OCI-LY7 (cell line): ENCODE measurements around the gene MFRP. TPM values are rescaled to one million over a fixed set of nuclear protein-coding genes. Genes with fewer than 3 reads are reported as not detected.

Experiments used
- BruUV-seq: library from RNA; stranded (reverse); fragments of 400-500 nt; replicated peaks from 2 replicates; lab custom pipeline; 2021; lab: Mats Ljungman, UMichigan
- CTCF ChIA-PET: fragments of 300-600 bp; sonication (Branson Sonifier 250); formaldehyde crosslinking; loops from one replicate; lab custom pipeline; 2022; ENCODE audit warnings: antibody characterized with exemption; ENCODE audit not compliant: unreplicated experiment; lab: Charles Lee
- POLR2A ChIA-PET: fragments of 300-600 bp; sonication (Branson Sonifier 250); formaldehyde crosslinking; loops from one replicate; lab custom pipeline; 2022; ENCODE audit warnings: antibody characterized with exemption; lab: Charles Lee
- DNase-seq: peaks from one replicate; pipeline ENCODE4 v3.0.0-alpha.2; 2015; ENCODE audit warnings: low spot score
- H2AFZ ChIP-seq: fragments of 200-600 bp; sonication (generic), shearing (Covaris generic); 2 replicates; pipeline ENCODE4 v1.6.1; 2014; ENCODE audit warnings: mild to moderate bottlenecking, antibody characterized with exemption, low read length, moderate library complexity
- H3K27ac ChIP-seq: fragments of 200-600 bp; sonication (generic); 2 replicates; pipeline ENCODE4 v1.5.1; 2014; ENCODE audit warnings: mixed run types, low read depth, mild to moderate bottlenecking, moderate library complexity, low read length, inconsistent platforms; ENCODE audit not compliant: poor library complexity, severe bottlenecking
- H3K36me3 ChIP-seq: fragments of 200-600 bp; sonication (generic); 2 replicates; pipeline ENCODE4 v1.6.1; 2014; ENCODE audit warnings: mild to moderate bottlenecking, antibody characterized with exemption, low read length, moderate library complexity, mixed read lengths; ENCODE audit not compliant: insufficient read depth
- H3K4me1 ChIP-seq: fragments of 200-600 bp; sonication (generic); 2 replicates; pipeline ENCODE4 v1.5.1; 2014; ENCODE audit warnings: mild to moderate bottlenecking, low read length; ENCODE audit not compliant: insufficient read depth, poor library complexity, severe bottlenecking
- H3K4me2 ChIP-seq: fragments of 200-600 bp; sonication (generic); 2 replicates; pipeline ENCODE4 v1.6.1; 2014; ENCODE audit warnings: mild to moderate bottlenecking, low read length
- H3K4me3 ChIP-seq: fragments of 200-600 bp; sonication (generic); 2 replicates; pipeline ENCODE4 v1.5.1; 2014; ENCODE audit warnings: mild to moderate bottlenecking, low read depth, low read length; ENCODE audit not compliant: poor library complexity, severe bottlenecking
- H3K79me2 ChIP-seq: fragments of 200-600 bp; sonication (generic); 2 replicates; pipeline ENCODE4 v1.6.1; 2016; ENCODE audit warnings: low read depth, mild to moderate bottlenecking, low read length, moderate library complexity, mixed read lengths; ENCODE audit not compliant: insufficient read depth
- H3K9me2 ChIP-seq: fragments of 200-600 bp; sonication (generic); 2 replicates; pipeline ENCODE4 v1.6.1; 2016; ENCODE audit warnings: mild to moderate bottlenecking, low read length, mixed read lengths; ENCODE audit not compliant: insufficient read depth
- H3K9me3 ChIP-seq: fragments of 200-600 bp; sonication (generic); 2 replicates; pipeline ENCODE4 v1.6.1; 2014; ENCODE audit warnings: mild to moderate bottlenecking, mixed run types, low read length, mixed read lengths
- H4K20me1 ChIP-seq: fragments of 200-600 bp; sonication (generic); 2 replicates; pipeline ENCODE4 v1.6.1; 2014; ENCODE audit warnings: mild to moderate bottlenecking, antibody characterized with exemption, low read length, moderate library complexity, mixed read lengths; ENCODE audit not compliant: insufficient read depth
- CTCF ChIP-seq: fragments of 200-600 bp; sonication (generic); conservative IDR thresholded peaks from 2 replicates; pipeline ENCODE4 v1.5.1; 2014; ENCODE audit warnings: mild to moderate bottlenecking, antibody characterized with exemption, low read length, moderate library complexity, mixed read lengths
- EZH2phosphoT487 ChIP-seq: fragments of 200-600 bp; sonication (generic); IDR thresholded peaks from 2 replicates; pipeline ENCODE4 v1.6.1; 2018; ENCODE audit warnings: low read depth, borderline replicate concordance, mild to moderate bottlenecking, mixed run types, antibody characterized with exemption, low read length, moderate library complexity, mixed read lengths
- intact Hi-C: fragments of 100-400 bp; cut with micrococcal nuclease; formaldehyde crosslinking; loops from one replicate; pipeline ENCODE4 v1.10.0; 2022; ENCODE audit not compliant: unreplicated experiment
- total RNA-seq, 2 experiments: library from RNA; depleted of rRNA in 1 of 2; stranded (reverse); fragments of >200 nt in 1 of 2; shearing (Covaris generic) in 1 of 2; gene quantifications; 2 replicates each; pipeline ENCODE4 v1.2.3, GENCODE V29; 2014 to 2022

Gene MFRP
- total RNA-seq, 2 experiments from 2014 or later, result not detected

GRCh38 chr11:119361056-119361787 is 14.7 kb upstream of the MFRP start:
- Histone ChIP-seq H3K79me2 (peaks cover 27% of the 10 kb centered on the region), H3K4me3 (peak overlapping the region; percentile 78), H3K9me3 (no peaks in the 10 kb centered on the region), H2AFZ (no peak overlapping the region), H3K27ac (peak overlapping the region; percentile 83), H4K20me1 (no peaks in the 10 kb centered on the region), H3K36me3 (peaks cover 32% of the 10 kb centered on the region), H3K4me1 (peaks cover 80% of the 10 kb centered on the region), H3K9me2 (no peaks in the 10 kb centered on the region), H3K4me2 (peak overlapping the region; percentile 92)
- BruUV-seq, result no TSS peak
- intact Hi-C loops, result loop anchor here (5.0 kb wide), 1 partner anchor 119 kb away; no protein-coding TSS in a partner anchor
- ChIA-PET CTCF (interaction anchor here (0.6 to 2.0 kb wide), 5 partner anchors 10 to 254 kb away, joined by 3 to 8 read pairs (median 7); partner anchors contain the start of gene C2CD2L), POLR2A (interaction anchor here (0.6 to 4.5 kb wide), 8 partner anchors 9 to 276 kb away, joined by 3 to 26 read pairs (median 4); partner anchors contain the start of genes C2CD2L and HMBS)
- TF ChIP-seq CTCF (no peak), EZH2phosphoT487 (no peak)
- peak; percentile 78 for DNase-seq

GRCh38 chr11:119359365-119360214 is 13.1 kb upstream of the MFRP start:
- TF ChIP-seq EZH2phosphoT487, result no peak
- no peak for TF ChIP-seq CTCF
- intact Hi-C loops, result loop anchor here (5.0 kb wide), 1 partner anchor 117 kb away; no protein-coding TSS in a partner anchor
- Histone ChIP-seq H3K4me2 (peak overlapping the region; percentile 92), H2AFZ (peak overlapping the region; percentile 0; the same call in 1 of the 2 replicates), H3K36me3 (peaks cover 48% of the 10 kb centered on the region), H3K79me2 (peaks cover 27% of the 10 kb centered on the region), H3K9me3 (no peaks in the 10 kb centered on the region), H3K4me3 (peak overlapping the region; percentile 13), H3K9me2 (no peaks in the 10 kb centered on the region), H3K27ac (peak overlapping the region; percentile 83), H3K4me1 (peaks cover 69% of the 10 kb centered on the region), H4K20me1 (no peaks in the 10 kb centered on the region)
- no TSS peak for BruUV-seq
- POLR2A ChIA-PET, result interaction anchor here (4.5 kb wide), 1 partner anchor 15 kb away, joined by 26 read pairs; no protein-coding TSS in a partner anchor
- CTCF ChIA-PET, result interaction anchor here (0.6 to 2.0 kb wide), 2 partner anchors 14 to 15 kb away, joined by 3 to 7 read pairs; no protein-coding TSS in a partner anchor
- DNase-seq, result peak; percentile 61
